CD1c-positive myeloid dendritic cell (primary cell): ENCODE data around the gene TRIM72.
"Not testable (repeated sequence)": the region's sequence is repeated elsewhere in the genome, so short reads cannot be mapped to it uniquely, and the experiment has no call there.

Experiments
- DNase-seq: peaks from one replicate; pipeline ENCODE4 v3.0.0-alpha.2; 2016; ENCODE audit errors: extremely low spot score

TRIM72 gene

DNA sequence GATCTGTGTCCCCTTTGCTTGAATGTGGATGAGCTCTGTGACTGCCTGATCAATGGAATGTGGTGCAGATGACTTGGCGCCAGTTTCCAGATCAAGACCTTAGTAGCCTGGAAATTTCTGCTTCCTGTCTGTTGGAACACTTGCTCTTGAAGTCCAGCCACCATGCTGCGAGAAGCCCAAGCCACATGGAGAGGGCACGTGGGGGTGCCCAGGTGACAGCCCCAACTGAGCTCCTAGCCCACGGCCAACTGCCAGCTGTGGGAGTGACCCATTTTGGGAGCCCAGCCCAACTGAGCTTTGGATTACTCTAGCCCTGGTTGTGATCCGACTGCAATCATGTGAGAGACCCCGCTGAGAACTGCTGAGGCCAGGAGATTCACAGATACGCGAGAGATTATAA, 42.5 kb downstream of the TRIM72 start:
- DNase-seq = no peak

DNA sequence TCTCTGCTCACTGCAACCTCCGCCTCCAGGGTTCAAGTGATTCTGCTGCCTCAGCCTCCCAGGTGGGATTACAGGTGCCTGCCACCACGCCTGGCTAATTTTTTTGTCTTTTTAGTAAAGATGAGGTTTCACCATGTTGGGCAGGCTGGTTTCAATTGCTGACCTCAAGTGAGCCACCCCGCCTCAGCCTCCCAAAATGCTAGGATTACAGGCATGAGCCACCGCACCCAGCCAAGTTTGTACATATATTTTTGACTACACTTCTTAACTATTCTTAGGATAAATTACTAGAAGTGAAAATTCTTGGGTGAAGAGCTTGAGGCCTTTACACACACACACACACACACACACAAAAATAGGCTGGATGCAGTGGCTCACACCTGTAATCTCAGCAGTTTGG, 44.4 kb downstream of the TRIM72 start:
- no peak for DNase-seq

DNA sequence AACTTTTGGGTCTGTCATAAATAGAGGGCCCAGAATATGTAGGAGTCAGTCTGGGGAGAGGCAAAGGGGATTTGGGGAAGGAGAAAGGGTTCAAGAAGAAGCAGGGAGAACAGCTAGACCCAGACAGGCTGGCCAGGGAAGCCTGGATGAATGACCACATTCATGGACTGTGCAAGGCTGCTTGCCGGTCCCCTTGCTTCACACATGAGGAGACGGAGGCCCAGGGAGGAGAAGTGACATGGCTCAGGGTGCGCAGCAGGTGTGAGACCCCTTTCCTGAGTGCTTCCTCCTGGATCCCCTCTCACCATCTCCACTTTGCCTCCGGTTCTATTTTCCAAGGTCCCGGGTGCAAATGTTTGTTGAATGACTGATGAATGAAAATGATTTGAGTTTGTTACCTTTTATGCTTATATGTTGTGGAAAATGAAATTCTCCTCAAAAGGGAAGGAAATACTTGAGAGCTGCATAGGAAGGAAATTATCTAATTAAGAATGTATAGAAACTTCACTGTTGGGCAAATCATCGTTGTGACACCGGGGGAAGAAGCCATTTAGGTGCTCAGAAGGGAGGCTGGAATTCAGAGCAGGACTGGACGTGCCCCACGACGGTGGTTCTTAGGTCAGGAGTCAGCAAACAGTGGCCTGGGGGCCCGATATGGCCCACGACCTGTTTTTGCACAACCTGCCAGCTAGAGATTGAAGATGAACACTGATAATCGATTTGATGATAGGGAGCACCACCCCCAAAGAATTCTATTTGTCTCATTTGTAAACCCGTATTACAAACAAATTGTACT, 46.4 kb downstream of the TRIM72 start:
- DNase-seq = peak; percentile 35

- DNase-seq = no peak
These were observed 48.2 kb downstream of the TRIM72 start for GRCh38 chr16:31262084-31262483.

DNA sequence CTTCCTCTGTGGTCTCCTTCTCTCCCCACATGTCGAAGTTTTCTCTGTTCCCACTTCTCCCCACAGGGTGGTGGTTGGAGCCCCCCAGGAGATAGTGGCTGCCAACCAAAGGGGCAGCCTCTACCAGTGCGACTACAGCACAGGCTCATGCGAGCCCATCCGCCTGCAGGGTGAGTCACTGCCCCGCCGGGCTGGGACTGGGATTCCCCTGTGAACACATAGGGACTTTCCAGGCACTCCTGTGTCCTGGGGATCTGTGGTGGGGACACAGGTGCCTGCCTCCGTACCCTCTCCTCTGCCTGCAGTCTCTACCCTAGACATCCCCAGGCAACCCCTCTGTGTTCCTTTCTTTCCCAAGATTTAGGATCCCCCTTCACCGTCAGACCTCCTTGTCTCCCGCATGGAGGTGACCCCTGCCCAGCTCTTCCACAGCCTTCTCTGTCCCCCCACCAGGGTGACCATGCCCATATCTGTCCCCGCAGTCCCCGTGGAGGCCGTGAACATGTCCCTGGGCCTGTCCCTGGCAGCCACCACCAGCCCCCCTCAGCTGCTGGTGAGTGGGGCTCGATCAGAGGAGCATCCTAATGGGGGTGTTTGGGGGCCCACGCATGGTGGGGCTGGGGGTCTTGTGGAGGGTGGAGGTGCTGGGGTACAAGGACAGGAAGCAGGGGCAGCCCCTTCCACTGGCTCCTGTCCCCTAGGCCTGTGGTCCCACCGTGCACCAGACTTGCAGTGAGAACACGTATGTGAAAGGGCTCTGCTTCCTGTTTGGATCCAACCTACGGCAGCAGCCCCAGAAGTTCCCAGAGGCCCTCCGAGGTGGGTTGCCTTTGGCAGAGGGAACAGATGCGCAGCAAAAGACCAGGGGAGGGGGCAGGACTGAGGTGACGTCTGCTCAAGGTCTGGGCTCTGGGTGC, 51.7 kb downstream of the TRIM72 start:
- DNase-seq = peak; percentile 79

- DNase-seq = peak; percentile 62
These were observed 53.6 kb downstream of the TRIM72 start for GRCh38 chr16:31267332-31268032.

DNA sequence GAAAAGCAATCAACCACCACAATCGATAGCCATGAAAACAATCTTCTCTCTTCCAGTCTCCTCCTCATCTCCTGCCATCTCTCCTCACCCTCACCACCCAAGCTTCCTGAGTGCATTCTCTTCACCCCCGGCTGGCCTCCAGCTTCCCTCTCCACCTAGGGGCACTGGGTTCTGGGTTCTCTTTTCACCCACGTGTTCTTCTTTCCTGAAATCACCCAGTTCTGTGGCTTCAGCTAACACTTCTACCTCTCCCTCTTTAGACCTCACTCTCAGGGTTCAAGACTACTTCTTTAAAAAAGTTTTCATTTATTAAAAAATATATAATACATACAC, 54.1 kb downstream of the TRIM72 start:
- peak; percentile 28 for DNase-seq

- DNase-seq = no peak
These were observed 55.0 kb downstream of the TRIM72 start for GRCh38 chr16:31268891-31269290.

DNA sequence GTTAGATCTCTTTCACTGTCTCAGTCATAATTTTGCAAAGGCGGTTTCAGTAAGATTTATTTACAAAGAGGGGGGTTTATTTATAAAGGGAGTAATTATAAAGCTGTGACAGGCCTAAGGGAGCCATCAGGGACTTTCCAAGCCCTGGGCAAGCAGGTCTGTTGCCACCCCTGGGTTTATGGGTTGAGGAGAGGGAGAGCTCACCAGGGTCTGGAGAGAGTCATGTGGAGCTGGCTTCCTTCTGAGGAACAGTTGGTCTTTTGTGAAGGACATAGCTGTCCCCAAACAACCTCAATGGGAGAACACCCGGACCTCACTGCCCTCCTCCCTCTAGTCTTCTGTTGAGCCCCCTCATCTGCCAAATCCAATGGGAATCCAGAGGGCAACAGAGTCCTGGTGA, 55.6 kb downstream of the TRIM72 start:
- DNase-seq = no peak

DNA sequence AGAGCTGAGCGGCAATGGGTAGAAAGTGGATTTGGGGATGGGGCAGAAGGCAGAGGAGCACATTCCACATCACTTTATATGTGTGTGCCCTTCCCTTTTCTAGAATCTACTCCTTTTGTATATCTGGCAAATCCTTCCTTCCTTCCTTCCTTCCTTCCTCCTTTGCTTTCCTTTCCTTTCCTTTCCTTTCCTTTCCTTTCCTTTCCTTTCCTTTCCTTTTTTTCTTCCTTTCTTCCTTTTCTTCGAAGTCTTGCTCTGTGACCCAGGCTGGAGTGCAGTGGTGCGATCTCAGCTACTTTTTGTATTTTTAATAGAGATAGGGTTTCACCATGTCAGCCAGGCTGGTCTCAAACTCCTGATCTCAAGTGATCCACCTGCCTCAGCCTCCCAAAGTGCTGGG, 56.1 kb downstream of the TRIM72 start:
- not testable (repeated sequence) for DNase-seq

DNA sequence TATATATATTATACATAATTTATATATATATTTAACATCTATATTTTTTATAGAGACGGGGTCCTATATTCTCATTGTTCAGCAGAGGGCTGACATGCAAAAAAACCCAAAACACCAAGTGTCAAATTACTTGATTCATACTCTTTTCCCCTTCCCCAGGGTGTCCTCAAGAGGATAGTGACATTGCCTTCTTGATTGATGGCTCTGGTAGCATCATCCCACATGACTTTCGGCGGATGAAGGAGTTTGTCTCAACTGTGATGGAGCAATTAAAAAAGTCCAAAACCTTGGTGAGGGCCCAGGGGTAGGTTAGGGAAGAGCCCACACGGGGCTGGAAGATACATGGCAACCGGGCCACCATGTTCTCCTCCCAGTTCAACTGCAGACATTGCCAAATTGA, 56.9 kb downstream of the TRIM72 start:
- no peak for DNase-seq

DNA sequence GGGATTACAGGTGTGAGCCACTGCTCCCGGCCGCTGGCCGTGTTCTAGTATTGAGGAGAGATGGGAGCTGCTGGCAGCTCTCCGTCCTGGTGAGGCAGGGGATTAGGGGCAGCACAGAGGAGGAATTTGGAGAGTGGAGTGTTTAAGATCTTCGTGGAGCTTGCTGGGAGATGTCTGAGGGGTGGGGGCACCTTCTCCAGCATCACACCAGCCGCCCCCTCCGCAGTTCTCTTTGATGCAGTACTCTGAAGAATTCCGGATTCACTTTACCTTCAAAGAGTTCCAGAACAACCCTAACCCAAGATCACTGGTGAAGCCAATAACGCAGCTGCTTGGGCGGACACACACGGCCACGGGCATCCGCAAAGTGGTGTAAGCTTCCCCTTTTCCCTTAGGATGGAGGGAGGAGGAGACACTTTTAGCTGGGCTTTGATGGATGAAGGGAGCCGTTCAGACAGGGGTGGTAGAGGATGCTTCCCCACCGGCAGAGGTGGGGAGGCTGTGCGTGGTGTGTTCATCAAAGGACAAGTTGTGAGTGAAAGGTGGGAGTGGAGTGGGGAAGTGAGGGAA, 57.8 kb downstream of the TRIM72 start:
- DNase-seq = no peak

DNA sequence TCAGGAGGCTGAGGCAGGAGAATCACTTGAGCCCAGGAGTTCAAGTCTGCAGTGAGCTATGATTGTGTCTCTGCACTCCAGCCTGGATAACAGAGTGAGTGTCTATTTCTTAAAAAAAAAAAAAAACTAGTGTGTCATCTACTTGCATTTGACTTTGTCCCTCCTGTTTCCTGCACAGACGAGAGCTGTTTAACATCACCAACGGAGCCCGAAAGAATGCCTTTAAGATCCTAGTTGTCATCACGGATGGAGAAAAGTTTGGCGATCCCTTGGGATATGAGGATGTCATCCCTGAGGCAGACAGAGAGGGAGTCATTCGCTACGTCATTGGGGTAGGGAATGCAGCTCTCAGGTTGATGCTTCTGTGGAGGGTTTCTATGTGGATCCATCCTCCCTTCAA, 59.3 kb downstream of the TRIM72 start:
- no peak for DNase-seq

DNA sequence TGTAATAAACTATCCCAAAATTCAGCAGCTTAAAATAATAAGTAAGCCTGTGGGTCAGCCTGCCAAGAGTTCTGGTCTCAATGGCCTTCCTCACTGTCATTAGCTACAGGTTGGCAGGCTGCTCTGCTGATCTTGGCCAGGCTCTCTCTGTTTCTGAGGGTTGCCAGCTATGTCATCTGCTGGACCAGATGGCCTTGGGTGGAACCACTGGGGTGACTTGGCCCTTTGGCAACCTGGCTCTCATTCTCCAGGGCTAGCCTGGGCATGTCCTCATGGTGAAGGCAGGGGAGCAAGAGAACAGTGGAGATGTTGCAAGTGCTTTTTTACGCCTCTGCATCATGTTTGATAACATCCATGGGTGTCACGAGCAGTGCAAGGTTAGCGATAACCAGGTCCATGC, 59.8 kb downstream of the TRIM72 start:
- no peak for DNase-seq

- DNase-seq = no peak
These were observed 61.2 kb downstream of the TRIM72 start for GRCh38 chr16:31274831-31275816.

DNA sequence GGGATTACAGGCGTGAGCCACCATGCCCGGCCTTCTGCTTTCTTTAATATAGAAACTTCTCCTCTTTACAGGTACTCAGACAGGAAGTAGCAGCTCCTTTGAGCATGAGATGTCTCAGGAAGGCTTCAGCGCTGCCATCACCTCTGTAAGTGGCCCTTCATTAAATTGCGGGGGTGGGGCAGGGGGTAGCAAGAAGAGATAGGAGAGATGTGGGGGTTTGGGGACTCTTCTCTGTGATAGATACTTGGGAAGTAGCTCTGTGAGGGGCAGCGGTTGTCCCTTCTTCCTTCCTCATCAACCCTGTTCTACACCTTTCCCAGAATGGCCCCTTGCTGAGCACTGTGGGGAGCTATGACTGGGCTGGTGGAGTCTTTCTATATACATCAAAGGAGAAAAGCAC, 62.7 kb downstream of the TRIM72 start:
- DNase-seq = no peak

GRCh38 chr16:31277659-31278260, 63.8 kb downstream of the TRIM72 start:
- no peak for DNase-seq

GRCh38 chr16:31278853-31279252, 64.9 kb downstream of the TRIM72 start:
- not testable (repeated sequence) for DNase-seq
